HG02678 (cell line): ENCODE data around the gene CLIC4.
A peak's percentile ranks its signal among the peaks of the same experiment; 100 is the strongest.
"Not testable (repeated sequence)": the region's sequence is repeated elsewhere in the genome, so short reads cannot be mapped to it uniquely, and the experiment has no call there.

Source experiments
- ATAC-seq: cut with Tn5 transposase; IDR thresholded peaks from one replicate; pipeline ENCODE4 v1.9.1; 2021; ENCODE audit warnings: mild to moderate bottlenecking, moderate library complexity; ENCODE audit not compliant: unreplicated experiment

CLIC4 gene

DNA sequence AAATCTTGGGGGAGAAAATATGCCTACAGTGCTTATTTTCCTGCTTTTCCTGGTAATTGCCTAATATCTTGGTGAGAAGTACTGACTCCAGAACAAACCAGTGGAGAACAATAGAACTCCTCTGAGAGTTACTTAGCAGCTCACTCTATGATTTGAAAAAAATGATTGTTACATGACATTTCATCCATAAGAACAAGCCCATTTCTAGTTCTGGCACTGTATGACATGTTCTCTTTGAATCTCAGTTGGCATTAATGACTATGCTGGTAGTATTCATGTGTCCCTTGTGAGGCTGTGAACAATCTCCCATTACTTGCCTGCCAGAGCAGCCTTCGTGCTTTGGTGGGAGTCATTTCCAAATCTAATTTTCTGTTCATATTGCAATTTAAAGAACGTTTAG lies 58.0 kb downstream of the CLIC4 start:
- ATAC-seq = no peak

DNA sequence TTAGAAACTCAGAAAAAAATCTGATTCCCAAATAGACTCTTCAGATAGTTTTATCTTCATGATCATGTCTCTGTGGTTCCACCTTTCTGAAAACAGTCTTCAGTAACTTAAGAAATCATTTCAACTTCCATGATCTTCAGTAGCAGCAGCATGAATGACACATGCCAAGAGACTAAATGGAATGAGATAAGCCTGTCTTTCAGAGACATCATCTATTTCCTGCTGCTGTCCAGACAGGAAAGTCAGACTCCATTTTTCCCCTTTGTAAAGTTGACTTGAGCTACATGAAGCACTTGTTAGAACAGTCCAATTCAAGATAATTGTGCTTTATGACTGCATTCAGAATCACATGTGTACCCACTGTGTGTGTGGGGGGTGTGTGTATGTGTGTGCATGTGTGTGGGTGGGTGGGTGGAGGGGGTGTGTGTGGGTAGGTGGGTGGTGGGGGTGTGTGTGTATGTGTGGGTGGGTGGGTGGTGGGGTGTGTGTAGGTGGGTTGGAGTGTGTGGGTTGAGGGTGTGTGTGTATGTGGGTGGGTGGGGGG lies 58.8 kb downstream of the CLIC4 start:
- ATAC-seq = no peak

DNA sequence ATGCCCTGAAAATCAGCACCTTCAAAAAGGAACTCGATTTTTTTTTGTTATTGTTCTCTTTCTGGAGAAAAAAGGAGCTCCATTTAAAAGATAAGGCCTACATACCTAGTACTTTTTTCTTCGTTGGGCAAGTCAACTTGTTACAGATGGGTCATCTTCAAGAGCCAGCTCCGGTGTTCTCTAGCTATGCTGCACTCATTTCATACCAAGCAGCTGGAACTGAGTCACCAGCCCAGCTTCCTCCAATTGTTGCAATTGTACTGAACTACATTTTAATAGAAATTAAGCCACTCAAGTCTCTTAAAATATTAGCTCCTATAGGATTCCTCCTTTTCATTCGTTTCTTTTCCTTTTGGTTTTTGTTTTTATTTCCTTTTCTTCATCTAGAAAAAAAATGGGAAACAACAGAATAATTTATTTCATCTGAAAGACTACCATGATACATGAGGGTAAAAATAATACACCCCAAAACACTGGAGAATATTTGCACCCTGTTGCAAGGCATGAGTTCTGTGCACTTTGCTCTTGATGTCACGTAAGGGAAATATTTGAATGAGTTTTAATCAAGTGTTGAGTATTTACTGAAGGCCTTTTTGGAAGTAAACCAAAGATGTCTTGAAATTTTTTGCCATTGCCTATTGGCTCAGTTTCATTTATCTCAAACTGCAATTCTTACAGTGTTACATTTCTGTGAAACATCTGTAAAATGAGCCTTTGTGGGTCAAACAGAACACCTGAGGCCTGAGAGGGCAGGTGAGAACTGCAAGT lies 60.5 kb downstream of the CLIC4 start:
- ATAC-seq = no peak

DNA sequence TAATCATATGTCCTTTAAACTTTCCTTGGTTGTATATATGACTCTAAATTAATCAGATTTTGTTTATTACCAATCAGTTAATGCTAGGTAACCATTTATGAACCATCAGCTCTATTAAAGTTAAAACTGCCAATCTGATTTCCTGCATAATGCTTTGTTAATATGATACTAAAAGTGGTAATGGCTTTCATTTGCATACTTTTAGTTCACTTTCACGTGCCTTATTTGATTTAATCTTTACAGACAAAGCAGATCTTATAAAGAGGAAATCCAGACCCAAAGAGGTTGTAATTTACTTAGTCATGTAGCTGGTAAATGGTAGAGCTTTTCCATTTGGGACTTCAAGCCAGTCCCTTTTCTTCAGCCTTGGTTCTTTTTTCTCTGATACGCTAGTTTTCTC lies 61.3 kb downstream of the CLIC4 start:
- ATAC-seq = no peak

DNA sequence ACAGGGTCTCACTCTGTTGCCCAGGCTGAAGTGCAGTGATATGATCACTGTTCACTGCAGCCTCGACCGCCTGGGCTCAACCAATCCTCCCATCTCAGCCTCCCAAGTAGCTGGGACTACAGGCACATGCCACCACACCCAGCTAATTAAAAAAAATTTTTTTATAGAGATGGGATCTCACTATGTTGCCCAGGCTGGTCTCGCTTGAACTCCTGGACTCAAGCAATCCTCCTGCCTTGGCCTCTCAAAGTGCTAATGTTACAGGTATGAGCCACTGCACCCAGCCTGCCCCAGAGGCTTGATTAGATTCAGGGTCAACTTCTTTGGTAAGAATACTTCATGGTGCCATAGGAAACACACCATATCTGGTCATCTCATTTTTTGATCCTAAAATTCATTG lies 66.2 kb downstream of the CLIC4 start:
- not testable (repeated sequence) for ATAC-seq

DNA sequence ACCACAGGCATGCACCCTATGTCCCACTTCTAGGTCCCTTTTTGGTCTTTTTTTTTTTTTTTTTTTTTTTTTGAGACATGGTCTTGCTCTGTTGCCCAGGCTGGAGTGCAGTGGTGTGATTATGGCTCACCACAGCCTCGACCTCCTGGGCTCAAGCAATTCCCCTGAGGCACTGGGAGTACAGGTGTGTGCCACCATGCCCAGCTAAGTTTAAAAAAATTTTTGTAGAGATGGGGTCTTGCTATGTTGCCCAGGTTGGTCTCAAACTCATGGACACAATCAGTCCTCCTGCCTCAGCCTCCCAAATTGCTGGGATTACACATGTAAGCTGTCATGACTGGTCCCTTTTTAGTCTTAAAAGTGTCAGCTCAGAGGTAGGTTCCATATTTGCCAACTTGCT lies 75.0 kb downstream of the CLIC4 start:
- ATAC-seq = not testable (repeated sequence)

DNA sequence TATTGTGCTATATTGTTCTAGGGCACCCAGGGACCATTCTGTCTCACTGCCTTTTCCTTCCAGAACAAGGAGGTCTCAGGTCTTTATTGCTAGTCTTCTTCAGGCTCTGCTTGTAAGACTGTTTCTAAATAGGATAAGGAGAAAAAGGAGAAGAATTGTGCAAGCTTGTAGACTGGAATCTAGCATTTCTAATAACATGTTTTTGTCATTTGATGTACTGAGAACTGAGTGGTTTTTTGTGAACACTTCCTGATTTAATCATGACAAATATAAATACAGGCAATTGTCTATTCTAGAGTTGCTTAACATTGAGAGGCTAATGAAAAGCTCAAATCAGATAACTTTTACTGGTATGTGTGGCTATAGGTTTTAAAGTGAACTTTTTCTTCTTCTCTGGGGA lies 77.6 kb downstream of the CLIC4 start:
- no peak for ATAC-seq

DNA sequence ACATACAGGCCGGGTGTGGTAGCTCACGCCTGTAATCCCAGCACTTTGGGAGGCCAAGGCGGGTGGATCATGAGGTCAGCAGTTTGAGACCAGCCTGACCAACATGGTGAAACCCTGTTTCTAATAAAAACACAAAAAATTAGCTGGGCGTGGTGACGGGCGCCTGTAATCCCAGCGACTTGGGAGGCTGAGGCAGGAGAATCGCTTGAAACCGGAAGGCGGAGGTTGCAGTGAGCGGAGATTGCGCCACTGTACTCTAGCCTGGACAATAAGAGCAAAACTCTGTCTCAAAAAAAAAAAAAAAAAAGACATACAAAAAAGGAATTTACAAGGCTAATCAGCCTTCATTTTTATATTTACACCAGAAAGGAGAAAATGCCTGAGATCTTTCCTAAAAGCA lies 78.2 kb downstream of the CLIC4 start:
- not testable (repeated sequence) for ATAC-seq

DNA sequence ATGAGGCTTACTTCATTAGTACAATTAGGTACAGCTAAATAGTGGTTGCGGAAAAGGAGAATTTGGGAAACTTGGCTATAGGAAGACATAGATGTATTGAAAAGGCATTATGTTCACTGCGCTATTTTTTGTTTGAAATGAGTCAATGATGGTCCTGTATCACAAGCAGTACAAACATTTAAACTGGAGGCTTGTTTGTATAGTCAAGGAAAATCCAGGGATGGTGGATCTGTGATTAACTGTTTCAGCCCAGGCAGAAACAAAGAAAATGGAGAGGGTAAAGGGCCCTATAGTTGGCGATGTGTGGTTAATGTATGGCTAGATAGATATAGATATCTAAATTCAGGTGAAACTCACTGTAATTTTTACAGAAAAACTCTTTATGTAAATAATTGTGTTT lies 79.9 kb downstream of the CLIC4 start:
- no peak for ATAC-seq

DNA sequence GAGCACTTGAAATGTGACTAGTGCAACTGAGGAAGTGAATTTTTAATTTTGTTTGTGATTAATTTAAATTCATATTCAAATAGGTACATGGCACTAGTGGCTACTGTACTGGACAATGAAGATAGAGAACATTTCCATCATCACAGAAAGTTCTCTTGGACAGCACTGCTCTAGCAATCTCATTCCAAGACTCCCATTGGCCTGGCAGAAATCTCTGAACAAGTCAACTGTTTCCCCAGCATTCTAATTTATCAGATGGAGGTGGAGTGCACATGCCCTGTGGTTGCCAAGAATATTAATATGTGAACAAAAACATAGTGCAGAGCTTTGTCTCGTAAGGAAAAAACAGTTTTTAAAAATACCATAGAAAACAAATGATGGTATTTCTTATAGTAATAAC lies 81.3 kb downstream of the CLIC4 start:
- ATAC-seq = no peak

DNA sequence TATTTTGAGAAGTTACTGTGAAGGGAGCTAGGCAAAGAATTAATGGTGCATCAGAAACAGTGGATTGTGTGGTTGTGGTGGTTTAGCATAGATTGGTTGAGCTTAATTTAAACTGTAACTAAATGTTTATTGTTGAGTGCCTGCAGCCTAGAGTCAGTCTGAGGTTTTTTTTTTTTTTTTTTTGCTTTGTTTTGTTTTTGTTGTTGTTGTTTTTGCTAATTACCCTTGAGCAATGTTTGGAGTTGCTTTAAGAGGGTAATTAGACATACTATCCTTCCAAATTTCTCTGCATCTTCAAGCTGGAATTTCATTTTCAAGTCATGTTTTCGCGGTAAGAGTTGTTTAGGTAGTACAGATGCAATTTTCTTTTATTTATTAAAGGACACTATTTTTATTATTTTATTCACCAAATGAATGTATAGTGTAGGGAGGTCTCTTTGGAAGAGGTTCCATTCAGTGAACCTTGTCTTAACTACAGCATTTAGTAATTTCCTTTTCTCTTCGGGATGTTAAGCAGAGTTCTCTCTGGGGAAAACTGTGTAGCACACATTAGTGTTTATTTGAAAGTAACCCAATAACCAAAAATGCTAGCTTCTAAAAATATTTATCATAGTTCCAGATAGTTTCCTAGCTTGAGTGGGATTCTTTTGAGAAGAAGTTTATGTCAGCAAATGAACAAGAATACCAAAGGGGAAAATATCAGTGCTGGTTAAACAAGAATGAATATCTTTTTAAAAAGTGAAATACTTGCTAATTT lies 82.3 kb downstream of the CLIC4 start:
- no peak for ATAC-seq

DNA sequence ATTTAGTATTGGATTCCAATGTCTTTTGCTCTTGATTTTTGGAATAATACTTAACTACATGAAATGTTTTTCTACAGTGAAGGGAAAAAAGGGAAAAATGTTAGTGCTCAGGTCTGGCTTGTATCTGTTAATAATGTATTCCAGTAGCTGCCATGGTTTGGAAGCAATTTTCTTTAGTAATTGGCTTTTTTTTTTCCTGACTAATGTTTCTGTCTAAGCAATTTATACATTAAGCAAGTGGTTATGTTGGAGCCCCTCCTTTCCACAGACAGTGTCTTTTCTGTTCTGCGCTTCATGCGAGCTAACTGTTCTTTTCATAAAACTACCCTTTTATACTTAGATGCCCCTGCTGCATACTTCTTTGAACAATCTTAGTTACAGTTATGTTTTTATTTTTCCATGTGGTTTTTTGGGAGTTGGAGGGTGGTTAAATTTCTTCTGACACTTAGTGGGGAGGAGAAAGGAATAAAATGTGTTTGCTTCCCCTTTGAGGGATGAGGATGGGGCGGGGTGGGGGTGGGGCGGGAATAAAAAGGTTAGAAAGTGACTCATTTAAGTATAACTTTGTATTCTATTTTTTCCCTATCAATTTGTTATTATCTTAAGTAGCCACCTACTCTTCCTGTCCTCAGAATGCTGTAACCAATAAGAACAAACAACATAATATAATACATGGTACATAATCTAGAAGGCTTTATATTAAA lies 83.1 kb downstream of the CLIC4 start:
- no peak for ATAC-seq

DNA sequence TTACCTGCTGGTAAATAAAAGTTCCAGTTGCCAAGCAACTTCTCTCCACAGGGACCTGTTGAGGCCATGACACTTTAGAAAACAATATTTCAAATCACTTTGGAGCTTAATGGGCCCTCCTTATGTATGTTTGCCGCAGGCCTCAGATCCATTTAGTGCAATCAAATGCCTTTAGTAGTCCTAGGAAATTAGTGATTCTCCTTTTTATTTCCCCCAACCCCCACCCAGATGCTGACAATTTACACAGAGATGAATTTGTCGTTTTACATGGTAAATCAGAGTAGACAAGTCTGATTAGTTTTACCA lies 83.6 kb downstream of the CLIC4 start:
- no peak for ATAC-seq

DNA sequence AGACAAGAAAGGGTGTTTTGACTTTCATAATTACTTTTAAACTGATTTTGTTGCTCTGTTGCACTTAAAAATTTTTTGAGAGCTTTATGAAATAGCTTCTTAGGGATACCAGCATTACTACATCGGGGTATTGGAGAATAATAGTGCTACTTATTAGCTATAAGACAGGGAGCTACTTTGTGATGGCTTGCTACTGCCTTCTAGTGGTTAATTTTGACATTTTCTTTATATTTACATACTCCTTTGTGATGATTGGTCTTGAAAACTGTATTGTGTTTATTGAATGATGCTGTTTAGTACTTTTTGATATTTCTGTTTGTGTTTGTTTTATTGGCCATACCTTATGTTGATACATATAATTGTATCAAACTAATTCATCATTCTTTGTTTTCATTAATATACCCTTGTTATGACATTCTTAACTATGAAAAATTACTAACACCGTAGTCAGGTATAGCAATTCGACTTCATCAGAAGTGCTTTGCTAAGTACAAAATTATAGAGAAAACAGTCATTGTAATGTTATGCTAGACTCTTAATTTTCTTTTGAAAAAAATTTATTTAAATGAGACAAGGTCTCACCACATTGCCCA lies 85.5 kb downstream of the CLIC4 start:
- ATAC-seq = no peak

DNA sequence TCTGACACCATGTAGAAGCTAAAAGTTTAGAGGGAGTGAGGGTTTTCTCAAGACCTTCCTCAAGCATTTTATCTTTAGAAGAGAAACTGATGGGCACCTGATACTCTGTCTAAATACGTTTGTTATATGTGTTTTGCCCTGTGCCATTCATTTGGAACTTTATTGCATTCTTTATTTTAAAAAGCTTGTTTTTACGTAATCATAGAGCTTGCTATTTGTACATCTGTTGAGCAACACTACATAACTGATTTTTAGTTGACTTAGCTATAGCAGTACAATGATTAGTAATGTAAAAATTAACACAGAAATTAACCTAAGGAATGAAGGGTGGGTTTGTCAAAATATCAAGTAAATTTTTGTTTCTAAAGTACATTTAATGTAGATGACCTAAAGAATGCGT lies 96.3 kb downstream of the CLIC4 start:
- no peak for ATAC-seq

DNA sequence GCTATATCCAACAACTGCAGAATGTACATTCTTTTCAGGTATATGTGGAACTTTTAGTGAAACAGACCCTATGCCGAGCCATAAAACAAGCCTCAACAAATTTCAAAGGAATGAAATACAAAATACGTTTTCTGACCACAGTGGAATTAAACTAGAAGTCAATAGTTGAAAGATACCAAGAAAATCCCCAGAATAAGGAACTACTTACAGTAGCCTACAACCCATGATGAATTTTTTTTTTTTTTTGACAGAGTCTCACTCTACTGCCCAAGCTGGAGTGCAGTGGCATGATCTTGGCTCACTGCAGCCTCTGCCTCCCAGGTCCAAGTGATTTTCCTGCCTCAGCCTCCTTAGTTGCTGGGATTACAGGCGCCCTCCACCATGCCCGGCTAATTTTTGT lies 101.4 kb downstream of the CLIC4 start:
- ATAC-seq = no peak

DNA sequence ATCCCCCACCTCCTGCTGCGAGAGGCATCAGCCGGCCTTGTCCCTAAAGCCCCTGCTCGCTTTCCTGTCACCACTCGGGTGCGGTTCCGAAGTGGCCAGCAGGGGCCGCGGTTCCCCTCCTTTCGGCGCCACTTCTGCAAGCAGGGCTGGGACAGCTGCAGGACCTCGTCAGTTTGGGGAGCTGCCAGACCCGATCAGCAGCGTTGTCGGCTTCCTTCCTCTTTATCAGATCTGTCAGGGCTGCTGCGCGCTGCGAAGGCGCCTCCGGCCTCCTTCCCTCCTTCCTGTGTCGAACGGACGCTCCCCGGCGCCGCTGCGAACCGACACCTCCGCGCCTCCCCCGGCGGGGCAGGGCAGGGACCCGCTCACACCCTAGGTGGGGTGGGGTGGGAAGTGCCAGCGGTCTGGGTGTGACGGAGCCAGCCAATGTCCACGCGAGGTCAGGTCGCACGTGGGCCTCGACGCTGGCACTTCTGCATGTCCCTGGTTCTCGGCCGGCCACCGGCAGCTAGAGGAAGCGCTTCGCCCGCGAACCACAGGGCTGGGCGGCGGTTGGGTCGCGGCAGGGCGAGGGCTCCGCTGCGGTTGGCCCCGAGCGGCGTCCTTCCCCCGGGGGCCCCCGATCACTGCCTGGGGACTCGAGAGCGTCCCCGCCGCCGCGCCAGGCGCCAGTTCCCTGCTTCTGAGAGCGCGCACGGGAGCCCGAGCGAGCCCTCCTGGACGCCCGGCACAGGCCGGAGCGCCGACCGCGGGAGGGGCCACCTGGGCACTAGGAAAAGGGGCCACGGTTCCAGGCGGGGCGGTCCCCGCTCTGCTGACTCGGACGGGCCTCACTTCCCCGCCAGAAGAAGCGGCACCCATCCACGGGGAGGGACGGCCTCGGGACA lies 103.0 kb downstream of the CLIC4 start:
- ATAC-seq = peak; percentile 85

DNA sequence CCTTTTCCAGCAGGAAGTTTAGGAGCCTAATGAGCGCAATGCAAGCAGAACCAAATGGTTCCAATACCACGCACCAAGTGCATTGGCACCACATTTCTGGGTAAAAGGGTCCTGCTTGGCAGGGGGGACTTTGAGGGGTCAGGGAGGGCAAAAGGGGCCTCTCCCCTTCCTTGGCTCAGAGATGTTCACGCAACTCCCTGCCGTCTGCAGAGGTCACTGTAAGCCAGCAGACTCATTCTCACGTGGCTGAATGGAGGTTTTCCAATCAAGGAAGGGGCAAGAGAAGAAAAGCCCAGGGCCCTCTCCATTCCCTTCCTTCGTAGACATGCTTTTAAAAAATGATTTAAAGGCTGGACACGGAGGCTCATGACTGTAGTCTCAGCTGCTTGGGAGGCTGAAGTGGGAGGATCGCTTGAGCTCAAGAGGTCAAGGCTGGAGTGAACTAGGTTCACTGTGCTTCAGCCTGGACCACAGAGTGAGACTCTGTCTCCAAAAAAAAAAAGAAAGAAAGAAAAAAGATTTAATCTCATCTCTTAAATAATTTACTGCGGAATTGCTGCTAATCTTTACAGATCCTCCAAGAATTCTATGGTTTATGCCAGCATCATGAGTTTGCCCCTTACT lies 104.5 kb downstream of the CLIC4 start:
- no peak for ATAC-seq

DNA sequence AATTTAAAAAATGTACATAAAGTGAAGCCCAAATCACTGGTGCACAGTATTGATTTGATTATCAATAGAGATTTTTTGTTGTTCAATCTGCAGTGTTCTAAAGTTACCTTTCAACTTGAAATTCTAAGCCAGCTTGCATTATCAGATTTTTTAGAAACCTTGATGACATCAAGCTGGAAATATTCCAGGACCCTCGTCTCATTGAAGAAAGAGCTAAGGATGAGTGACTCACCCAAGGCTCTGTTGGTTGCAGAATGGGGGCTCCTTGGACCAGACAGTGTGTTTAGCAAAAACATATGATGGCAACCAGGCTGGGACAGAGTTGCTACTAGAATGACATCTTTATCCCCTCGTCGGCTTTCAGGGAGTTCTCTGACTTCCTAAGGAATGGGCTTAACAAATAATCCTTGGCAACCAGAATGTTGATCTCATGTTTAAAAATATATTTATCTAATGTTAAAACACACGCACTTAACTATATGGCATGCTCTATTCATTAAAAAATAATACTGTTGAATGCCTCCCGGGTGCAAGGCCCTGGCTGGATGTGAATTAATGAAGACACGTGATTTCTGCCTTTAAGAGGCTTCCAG lies 105.2 kb downstream of the CLIC4 start:
- no peak for ATAC-seq

DNA sequence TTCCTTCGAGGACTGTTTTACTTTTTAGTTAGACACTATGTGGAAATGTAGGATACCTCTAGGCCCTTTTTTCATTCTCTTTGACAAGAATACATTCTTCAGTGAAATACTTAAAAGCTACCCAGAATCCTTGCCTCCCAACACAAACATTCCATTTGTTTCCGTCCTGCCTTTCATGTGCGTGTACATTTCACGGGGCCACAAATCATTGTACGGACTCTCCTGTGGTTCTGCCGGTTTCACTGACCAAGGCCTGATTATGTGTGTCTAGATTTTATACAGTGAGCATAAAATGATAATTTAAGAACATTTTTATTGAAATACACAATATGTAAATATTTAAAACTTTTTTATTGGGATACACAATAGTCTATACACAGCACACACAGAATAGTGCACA lies 108.4 kb downstream of the CLIC4 start:
- ATAC-seq = no peak
